Activated naive CD4-positive, alpha-beta T cell treated with anti-CD3 and anti-CD28 coated beads, Interleukin-2, amount 50 U/mL, for 72 hours (primary cell): Measurements from ENCODE around the gene NBAS. TPM values are rescaled to one million over a fixed set of nuclear protein-coding genes. Genes with fewer than 3 reads are reported as not detected.

Experiments used
- ATAC-seq, 2 donors: fragments of 150-1000 bp; cut with Tn5 transposase; 2 replicates each; pipeline ENCODE4 v1.10.0; 2021; ENCODE audit warnings: mild to moderate bottlenecking in 2 of 2, moderate library complexity in 2 of 2
- DNase-seq, 2 donors: peaks; one replicate each; pipeline ENCODE4 v3.0.0; 2021 to 2022; ENCODE audit warnings: low spot score in 2 of 2
- H3K27ac Mint-ChIP-seq, 2 donors: one replicate each; pipeline ENCODE4 v1.8.0; 2022; ENCODE audit warnings: mild to moderate bottlenecking in 2 of 2, mixed read lengths in 2 of 2
- H3K36me3 Mint-ChIP-seq, 2 donors: one replicate each; pipeline ENCODE4 v1.8.0; 2022; ENCODE audit warnings: mixed read lengths in 2 of 2
- H3K9me3 Mint-ChIP-seq, 2 donors: one replicate each; pipeline ENCODE4 v1.8.0; 2022; ENCODE audit warnings: mixed read lengths in 2 of 2
- total RNA-seq, 2 donors: library from RNA; stranded (reverse); gene quantifications; one replicate each; pipeline ENCODE4 v1.2.3, GENCODE V29; 2022

Gene NBAS
- total RNA-seq, 2 donors from 2014 or later: 30.5 to 46.3 TPM

- peaks cover 0 to 25% of the 10 kb centered on the region in 2 donors for H3K36me3 Mint-ChIP-seq
- no peak overlapping the region for H3K27ac Mint-ChIP-seq
These were observed 388.3 kb downstream of the NBAS start for GRCh38 chr2:15172825-15173224.

DNA sequence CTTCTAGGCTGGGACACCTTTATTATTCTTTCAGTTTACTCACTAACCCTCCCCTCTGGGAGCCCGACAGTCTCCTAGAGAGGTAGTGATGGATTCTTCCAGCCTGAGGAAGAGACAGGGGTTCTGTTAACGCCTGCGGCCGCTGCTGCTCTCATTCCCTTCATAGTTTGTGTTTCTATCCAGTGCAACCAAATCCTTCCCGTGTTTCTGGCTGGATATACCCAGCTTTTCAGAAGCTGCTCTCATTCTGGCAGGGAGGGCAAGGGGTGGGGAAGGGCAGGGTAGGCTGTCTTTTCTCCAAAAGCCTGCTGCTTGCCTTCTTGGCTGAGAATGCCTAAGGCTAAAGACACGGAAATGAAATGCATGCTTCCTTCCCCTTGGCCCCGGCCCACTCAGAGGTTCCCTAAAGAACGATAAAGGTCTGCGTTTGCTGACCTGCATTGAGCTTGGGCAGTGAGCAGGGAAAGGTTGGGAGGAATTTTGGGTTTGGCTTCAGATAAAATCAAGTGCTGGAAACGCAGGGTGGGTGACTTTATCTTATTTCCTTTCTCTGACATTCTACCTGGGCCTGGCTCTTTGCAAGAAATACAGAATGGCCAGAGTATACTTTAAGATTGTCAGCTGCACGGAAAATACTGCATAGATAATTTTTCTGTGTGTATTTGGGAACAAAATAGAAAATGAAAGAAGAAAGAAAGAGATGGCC, 390.9 kb downstream of the NBAS start:
- ATAC-seq (no peak), DNase-seq (no peak)
- H3K27ac Mint-ChIP-seq: no peak overlapping the region

More at GRCh38 chr2:15172825-15173224, 388.3 kb downstream of the NBAS start:
- no peak for ATAC-seq
- no peaks in the 10 kb centered on the region for H3K9me3 Mint-ChIP-seq
- DNase-seq: no peak

GRCh38 chr2:15169326-15170069, 391.6 kb downstream of the NBAS start:
- H3K36me3 Mint-ChIP-seq: peaks cover 0 to 26% of the 10 kb centered on the region in 2 donors
- peak overlapping the region in 1 of 2 donors; percentile 65 for H3K27ac Mint-ChIP-seq
- DNase-seq (no peak), ATAC-seq (no peak)
- no peaks in the 10 kb centered on the region for H3K9me3 Mint-ChIP-seq

More for the DNA sequence above, 390.9 kb downstream of the NBAS start:
- no peaks in the 10 kb centered on the region for H3K9me3 Mint-ChIP-seq
- peaks cover 0 to 28% of the 10 kb centered on the region in 2 donors for H3K36me3 Mint-ChIP-seq

DNA sequence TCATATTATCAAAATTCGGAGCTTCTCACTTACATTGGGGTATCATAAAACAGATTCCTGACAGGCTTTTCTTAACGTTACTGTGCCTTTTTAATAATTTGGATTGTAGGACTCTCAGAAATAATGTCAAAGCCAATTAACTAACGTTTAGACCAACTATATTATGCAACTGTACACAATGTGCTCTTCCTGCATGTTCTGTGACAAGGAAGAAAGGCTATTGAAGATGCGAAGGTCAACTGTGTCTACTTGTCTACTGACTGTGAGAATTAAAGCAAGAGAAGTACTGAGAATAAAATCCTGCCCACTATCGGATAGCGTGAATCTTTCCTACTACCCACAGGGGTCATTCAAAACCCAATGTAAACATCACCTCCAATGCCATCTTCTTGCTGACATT, 393.0 kb downstream of the NBAS start:
- Mint-ChIP-seq H3K27ac (no peak overlapping the region), H3K36me3 (peaks cover 0 to 20% of the 10 kb centered on the region in 2 donors), H3K9me3 (no peaks in the 10 kb centered on the region)
- DNase-seq (no peak), ATAC-seq (no peak)

GRCh38 chr2:15166878-15167277, 394.3 kb downstream of the NBAS start:
- Mint-ChIP-seq H3K36me3 (peaks cover 0 to 20% of the 10 kb centered on the region in 2 donors), H3K27ac (no peak overlapping the region), H3K9me3 (no peaks in the 10 kb centered on the region)
- DNase-seq (no peak), ATAC-seq (no peak)

GRCh38 chr2:15163326-15163725, 397.8 kb downstream of the NBAS start:
- H3K27ac Mint-ChIP-seq: no peak overlapping the region
- DNase-seq (no peak), ATAC-seq (peak in 1 of 2 donors; percentile 24)
- no peaks in the 10 kb centered on the region for H3K9me3 Mint-ChIP-seq
- peaks cover 0 to 9% of the 10 kb centered on the region in 2 donors for H3K36me3 Mint-ChIP-seq

- peaks cover 0 to 9% of the 10 kb centered on the region in 2 donors for H3K36me3 Mint-ChIP-seq
- no peaks in the 10 kb centered on the region for H3K9me3 Mint-ChIP-seq
- H3K27ac Mint-ChIP-seq: no peak overlapping the region
- ATAC-seq (no peak), DNase-seq (no peak)
These were observed 398.5 kb downstream of the NBAS start for GRCh38 chr2:15162620-15163019.

DNA sequence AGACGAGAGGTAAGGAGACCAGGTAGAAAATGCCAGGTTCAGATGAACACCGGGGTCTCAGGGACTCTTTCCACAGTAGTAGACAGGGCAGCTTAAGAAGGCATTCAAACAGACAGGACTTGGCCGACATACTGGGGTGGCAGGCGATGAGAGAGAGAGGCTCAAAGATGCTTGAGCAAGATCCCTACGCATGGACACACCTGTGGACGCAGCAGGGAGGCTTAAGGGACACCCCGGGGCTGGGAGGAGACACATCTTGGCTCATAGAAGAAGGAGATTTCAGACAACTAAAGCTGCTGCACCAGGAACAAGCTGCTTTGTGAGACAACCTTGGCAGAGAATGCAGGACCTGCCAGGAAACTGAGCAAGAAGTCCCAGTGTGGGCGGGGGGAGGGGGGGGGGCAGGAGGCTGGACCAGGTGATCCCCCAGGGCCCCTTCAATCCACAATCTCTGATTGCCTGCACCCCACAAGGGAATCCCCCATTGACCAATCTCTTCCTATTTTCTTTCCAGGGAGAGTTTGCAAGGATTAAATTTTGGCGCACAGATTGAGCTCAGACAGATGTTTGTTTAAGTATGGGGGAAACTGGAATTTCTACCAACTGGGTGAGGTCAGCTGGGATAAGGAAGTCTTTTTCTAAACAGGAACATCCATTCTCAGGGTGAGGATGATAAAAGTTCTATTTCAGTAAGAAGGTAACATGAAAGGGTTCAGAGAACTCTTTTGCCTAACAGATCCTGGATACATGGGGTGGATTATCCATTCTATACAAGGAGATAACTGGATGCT, 400.7 kb downstream of the NBAS start:
- Mint-ChIP-seq H3K9me3 (peaks cover 0 to 4% of the 10 kb centered on the region in 2 donors), H3K36me3 (peaks cover 4 to 5% of the 10 kb centered on the region in 2 donors), H3K27ac (no peak overlapping the region)
- ATAC-seq: no peak
- no peak for DNase-seq

- Mint-ChIP-seq H3K27ac (no peak overlapping the region), H3K36me3 (peaks cover 4 to 6% of the 10 kb centered on the region in 2 donors), H3K9me3 (peaks cover 0 to 4% of the 10 kb centered on the region in 2 donors)
- ATAC-seq (peak in 1 of 2 donors; percentile 41), DNase-seq (peak in 1 of 2 donors; percentile 16)
These were observed 401.4 kb downstream of the NBAS start for GRCh38 chr2:15159751-15160177.

DNA sequence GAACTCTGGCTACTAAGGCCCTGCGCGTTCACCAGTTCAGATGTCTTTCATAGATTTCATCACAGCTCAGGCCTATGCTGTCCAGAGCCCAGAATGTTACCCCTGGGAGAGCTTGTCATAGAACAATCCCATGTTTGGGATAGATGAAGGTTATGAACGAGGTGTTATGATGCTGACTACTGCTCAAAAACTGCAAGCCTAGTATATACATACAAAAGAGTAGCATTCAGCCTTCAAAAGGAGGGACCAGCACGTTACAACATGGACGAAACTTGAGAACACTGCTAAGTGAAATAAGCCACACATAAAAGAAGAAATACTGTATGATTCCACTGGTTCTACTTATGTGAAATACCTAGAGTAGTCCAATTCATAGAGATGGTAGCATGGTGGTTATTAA, 401.9 kb downstream of the NBAS start:
- no peak for DNase-seq
- ATAC-seq: no peak
- Mint-ChIP-seq H3K36me3 (peaks cover 4 to 6% of the 10 kb centered on the region in 2 donors), H3K9me3 (peaks cover 0 to 4% of the 10 kb centered on the region in 2 donors), H3K27ac (no peak overlapping the region)

DNA sequence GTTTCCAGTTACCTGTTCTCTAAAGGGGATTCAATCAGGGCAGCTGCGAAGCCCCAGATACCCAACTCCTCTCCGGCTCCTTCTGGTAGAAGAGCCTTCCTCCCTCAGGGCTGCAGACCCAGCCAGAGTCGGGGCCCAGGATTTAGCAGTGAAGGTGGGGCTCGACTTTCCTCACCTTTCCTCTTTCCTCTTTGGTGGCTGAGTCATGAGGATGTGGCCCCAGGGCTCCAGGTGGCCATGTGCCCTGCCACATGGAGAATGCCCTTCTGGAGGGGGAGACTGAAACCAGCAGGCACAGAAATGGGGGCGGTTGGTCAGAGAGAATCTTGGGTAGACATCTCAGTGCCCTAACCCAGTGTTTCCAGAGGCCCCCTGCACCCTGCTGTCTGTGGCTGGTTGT, 402.6 kb downstream of the NBAS start:
- ATAC-seq (no peak), DNase-seq (no peak)
- Mint-ChIP-seq H3K27ac (no peak overlapping the region), H3K36me3 (peaks cover 4 to 6% of the 10 kb centered on the region in 2 donors), H3K9me3 (peaks cover 0 to 4% of the 10 kb centered on the region in 2 donors)

DNA sequence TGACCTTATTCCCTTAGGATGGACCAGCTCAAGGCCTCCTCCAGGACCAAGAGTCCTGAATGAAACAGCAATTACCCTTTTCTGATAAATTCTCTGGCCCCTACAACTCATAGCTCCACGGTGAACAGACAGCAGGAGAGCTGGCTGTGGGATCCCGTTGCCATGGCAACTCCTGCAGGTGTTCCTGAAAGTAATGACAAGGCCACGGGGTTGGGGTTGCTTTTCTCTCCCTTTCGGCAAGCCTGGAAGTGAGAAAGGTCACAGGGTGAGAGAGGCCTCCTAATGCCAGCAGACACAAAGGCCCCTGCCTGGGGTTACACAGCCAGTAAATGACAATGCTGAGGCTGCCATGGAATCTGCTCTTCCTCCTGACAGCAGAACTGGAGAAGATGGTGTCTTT, 403.0 kb downstream of the NBAS start:
- H3K36me3 Mint-ChIP-seq: peaks cover 4 to 6% of the 10 kb centered on the region in 2 donors
- DNase-seq (no peak), ATAC-seq (no peak)
- peaks cover 0 to 4% of the 10 kb centered on the region in 2 donors for H3K9me3 Mint-ChIP-seq
- no peak overlapping the region for H3K27ac Mint-ChIP-seq

DNA sequence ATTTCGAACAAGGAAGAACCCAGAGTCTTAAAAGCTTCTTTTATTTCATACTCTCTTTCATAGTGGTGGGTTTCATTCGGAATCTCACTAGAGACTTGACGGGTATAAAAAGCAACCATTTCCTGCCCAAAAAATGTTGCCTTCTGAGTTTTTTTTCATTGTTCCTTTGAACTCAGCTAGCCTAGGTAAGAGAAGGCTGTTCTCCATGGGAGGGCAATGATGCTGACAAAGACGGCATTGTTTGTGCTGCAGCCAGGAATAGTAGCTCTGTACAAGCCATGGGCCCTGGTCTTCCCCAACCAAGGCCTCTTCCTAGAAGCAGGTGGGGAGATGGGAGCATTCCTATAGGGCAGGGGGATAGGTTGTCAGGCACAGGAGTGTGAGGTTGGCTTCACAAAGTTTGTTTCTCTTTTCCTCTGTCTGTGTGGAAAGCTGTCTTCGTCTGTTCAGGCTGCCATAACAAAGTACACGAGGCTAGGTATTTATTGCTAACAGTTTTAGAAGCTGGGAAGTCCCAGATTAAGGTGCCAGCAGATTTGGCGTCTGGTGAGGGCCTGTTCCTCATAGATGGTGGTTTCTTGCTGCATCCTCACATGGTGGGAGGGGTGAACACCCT, 405.1 kb downstream of the NBAS start:
- Mint-ChIP-seq H3K27ac (no peak overlapping the region), H3K9me3 (peaks cover 0 to 9% of the 10 kb centered on the region in 2 donors), H3K36me3 (peaks cover 4 to 6% of the 10 kb centered on the region in 2 donors)
- ATAC-seq (no peak), DNase-seq (no peak)

- H3K36me3 Mint-ChIP-seq: peaks cover 4 to 6% of the 10 kb centered on the region in 2 donors
- peak; percentile 40 to 78 for ATAC-seq
- H3K27ac Mint-ChIP-seq: no peak overlapping the region
- DNase-seq: no peak
- H3K9me3 Mint-ChIP-seq: peaks cover 0 to 9% of the 10 kb centered on the region in 2 donors
These were observed 406.8 kb downstream of the NBAS start for GRCh38 chr2:15154297-15154696.

- DNase-seq: no peak
- ATAC-seq: no peak
- Mint-ChIP-seq H3K27ac (no peak overlapping the region), H3K36me3 (peaks cover 4 to 6% of the 10 kb centered on the region in 2 donors), H3K9me3 (peaks cover 0 to 9% of the 10 kb centered on the region in 2 donors)
These were observed 408.8 kb downstream of the NBAS start for GRCh38 chr2:15152382-15152781.

GRCh38 chr2:15149063-15149462, 412.1 kb downstream of the NBAS start:
- Mint-ChIP-seq H3K36me3 (no peaks in the 10 kb centered on the region), H3K27ac (no peak overlapping the region), H3K9me3 (peaks cover 0 to 5% of the 10 kb centered on the region in 2 donors)
- DNase-seq (no peak), ATAC-seq (no peak)
